ENCODE measurements around the gene GLYATL1B. TPM values are rescaled to one million over a fixed set of nuclear protein-coding genes. Genes with fewer than 3 reads are reported as not detected.
A peak's percentile ranks its signal among the peaks of the same experiment; 100 is the strongest.
"Not testable (repeated sequence)": the region's sequence is repeated elsewhere in the genome, so short reads cannot be mapped to it uniquely, and the experiment has no call there.

GLYATL1B gene
- total and polyA plus RNA-seq, 10 donors = not detected

DNA sequence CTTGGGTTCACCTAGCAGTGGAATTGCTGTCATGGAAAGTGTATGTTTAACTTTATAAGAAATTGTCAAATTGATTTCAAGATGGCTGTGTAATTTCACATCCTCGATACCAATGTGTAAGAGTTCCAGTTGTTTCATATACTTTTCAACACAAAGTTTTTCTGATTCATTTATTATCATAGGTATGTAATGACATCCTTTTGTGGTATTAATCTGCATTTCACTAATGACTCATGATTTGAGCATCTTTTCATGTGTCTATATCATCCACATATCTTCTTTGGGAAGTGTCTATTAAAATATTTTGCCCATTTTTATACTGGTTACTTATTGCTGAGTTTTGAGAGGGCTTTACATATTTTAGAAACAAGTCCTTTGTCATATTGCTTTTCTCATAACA lies 17.0 kb upstream of the GLYATL1B start:
- WGBS, 5 donors = 65 to 86% (median 74%) methylated on average over 1 of the region's 1 CpG
- Histone ChIP-seq H3K4me3 (no peak overlapping the region), H3K36me3 (no peaks in the 10 kb centered on the region), H3K4me1 (no peaks in the 10 kb centered on the region), H3K27ac (no peak overlapping the region), H3K9me3 (peaks cover 0 to 8% (median 4%) of the 10 kb centered on the region in 8 donors), H3K27me3 (replicated peaks in 1 of 7) (peaks cover 0 to under 1% (median 0%) of the 10 kb centered on the region in 7 donors)
- no peak for DNase-seq
- intact Hi-C loops (cut with DNase I; ENCODE audit: low total_unique reads) = no loop called here
- no peak for TF ChIP-seq CTCF (IDR thresholded peaks at IDR 0.05 in 8 of 11, conservative IDR thresholded peaks at IDR 0.05 in 3 of 11)
- no peak for TF ChIP-seq POLR2A (IDR thresholded peaks at IDR 0.05)
- TF ChIP-seq POLR2AphosphoS5 (IDR thresholded peaks at IDR 0.05) = no peak

GRCh38 chr11:59076876-59077571 lies 9.1 kb upstream of the GLYATL1B start:
- DNase-seq = peak; percentile 78
- 53 to 66% (median 58%) methylated on average over 8 of the region's 8 CpGs for WGBS, 5 donors
- Histone ChIP-seq H3K4me3 (no peak overlapping the region), H3K4me1 (peaks cover 0 to 29% (median 6%) of the 10 kb centered on the region in 6 donors), H3K27ac (peak overlapping the region in 6 of 8 donors; percentile 23 to 82 (median 63)), H3K9me3 (peaks cover 0 to 10% (median 5%) of the 10 kb centered on the region in 8 donors), H3K36me3 (no peaks in the 10 kb centered on the region), H3K27me3 (replicated peaks in 1 of 7) (peaks cover 0 to 14% (median 0%) of the 10 kb centered on the region in 7 donors)
- intact Hi-C loops (cut with DNase I; ENCODE audit: low total_unique reads) = no loop called here
- TF ChIP-seq CTCF (IDR thresholded peaks at IDR 0.05 in 8 of 11, conservative IDR thresholded peaks at IDR 0.05 in 3 of 11) (no peak), POLR2AphosphoS5 (IDR thresholded peaks at IDR 0.05) (peak in 1 of 3 donors; percentile 29), POLR2A (IDR thresholded peaks at IDR 0.05) (no peak)

GRCh38 chr11:59078435-59078834 lies 7.7 kb upstream of the GLYATL1B start:
- 28 to 44% (median 34%) methylated on average over 2 of the region's 2 CpGs for WGBS, 5 donors
- no peak for TF ChIP-seq POLR2A (IDR thresholded peaks at IDR 0.05)
- no peak for TF ChIP-seq CTCF (IDR thresholded peaks at IDR 0.05 in 8 of 11, conservative IDR thresholded peaks at IDR 0.05 in 3 of 11)
- no peak for TF ChIP-seq POLR2AphosphoS5 (IDR thresholded peaks at IDR 0.05)

DNA sequence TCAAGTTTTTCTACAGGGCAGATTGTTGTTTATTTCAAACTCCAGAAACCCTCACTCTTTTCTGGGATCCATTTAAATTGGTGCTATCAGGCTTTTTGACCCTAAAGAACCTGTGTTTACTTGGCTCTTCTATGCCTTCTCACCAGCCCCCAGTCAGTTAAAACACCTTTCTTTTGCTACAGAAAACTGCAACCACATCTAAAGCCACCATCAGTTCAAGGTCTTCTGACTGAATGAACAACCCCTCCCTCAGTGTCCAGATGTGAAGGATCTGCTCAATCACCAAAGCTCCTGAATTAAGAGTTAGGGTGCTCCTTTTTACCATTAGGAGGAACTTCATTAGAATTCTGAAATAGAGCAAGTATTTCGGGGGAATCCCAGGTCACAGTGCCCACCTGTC lies 7.0 kb upstream of the GLYATL1B start:
- peaks cover 0 to 4% (median under 1%) of the 10 kb centered on the region in 8 donors for H3K9me3 ChIP-seq
- no peaks in the 10 kb centered on the region for H3K36me3 ChIP-seq
- H3K27me3 ChIP-seq (replicated peaks in 1 of 7) = peaks cover 0 to 14% (median 0%) of the 10 kb centered on the region in 7 donors
- intact Hi-C loops (cut with DNase I; ENCODE audit: low total_unique reads) = no loop called here
- no peak for DNase-seq
- WGBS, 5 donors = 76 to 92% (median 84%) methylated on average over 1 of the region's 1 CpG
- H3K27ac ChIP-seq = peak overlapping the region in 7 of 8 donors; percentile 10 to 82 (median 60)
- no peak overlapping the region for H3K4me3 ChIP-seq
- peaks cover 0 to 29% (median 6%) of the 10 kb centered on the region in 6 donors for H3K4me1 ChIP-seq
- no peak for TF ChIP-seq POLR2AphosphoS5 (IDR thresholded peaks at IDR 0.05)

More at GRCh38 chr11:59078435-59078834, 7.7 kb upstream of the GLYATL1B start:
- H3K27me3 ChIP-seq (replicated peaks in 1 of 7) = peaks cover 0 to 14% (median 0%) of the 10 kb centered on the region in 7 donors
- H3K27ac ChIP-seq = peak overlapping the region in 7 of 8 donors; percentile 10 to 82 (median 60)
- no peak overlapping the region for H3K4me3 ChIP-seq
- intact Hi-C loops (cut with DNase I; ENCODE audit: low total_unique reads) = no loop called here
- no peaks in the 10 kb centered on the region for H3K36me3 ChIP-seq
- no peak for DNase-seq
- peaks cover 0 to 29% (median 6%) of the 10 kb centered on the region in 6 donors for H3K4me1 ChIP-seq
- peaks cover 0 to 10% (median 5%) of the 10 kb centered on the region in 8 donors for H3K9me3 ChIP-seq

- Histone ChIP-seq H3K27me3 (replicated peaks in 1 of 7) (peaks cover 0 to 14% (median 0%) of the 10 kb centered on the region in 7 donors), H3K4me1 (peaks cover 0 to 29% (median 6%) of the 10 kb centered on the region in 6 donors)
- H3K9me3 ChIP-seq; DNase-seq; H3K27ac ChIP-seq; H3K36me3 ChIP-seq; intact Hi-C loops (cut with DNase I; ENCODE audit: low total_unique reads); H3K4me3 ChIP-seq: not testable (repeated sequence)
- WGBS, 5 donors = 87 to 100% (median 93%) methylated on average over 1 to 2 of the region's 2 CpGs
These were observed 5.7 kb upstream of the GLYATL1B start for GRCh38 chr11:59080421-59080820.

DNA sequence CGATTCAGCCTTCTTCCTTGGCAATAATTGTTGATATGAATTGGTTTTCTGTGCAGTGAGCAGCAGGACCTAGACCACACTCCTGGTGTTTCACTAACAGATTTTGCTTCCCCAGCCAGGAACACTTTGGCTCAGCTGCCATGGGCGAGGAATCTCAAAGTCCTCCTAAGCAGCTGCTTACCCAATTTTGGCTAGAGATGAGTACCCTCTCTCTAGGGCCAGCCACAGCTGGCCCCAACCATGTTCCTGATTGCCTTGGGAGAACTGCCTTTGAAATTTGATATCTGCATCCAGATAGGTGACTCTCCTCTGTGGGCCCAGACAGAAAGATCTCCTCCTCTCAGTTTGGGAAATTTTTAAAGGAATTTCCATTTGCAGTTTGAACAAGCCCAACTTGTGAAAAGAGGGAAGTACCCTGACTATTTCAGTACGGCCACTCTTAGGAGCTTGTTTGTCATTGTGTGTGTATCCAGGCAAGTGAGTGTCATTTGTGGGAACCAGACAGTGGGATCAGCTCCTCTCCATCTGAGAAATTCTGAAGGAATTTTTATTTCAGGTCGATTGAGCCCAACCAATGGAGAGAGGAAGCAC lies 4.6 kb upstream of the GLYATL1B start:
- 54 to 72% (median 71%) methylated on average over 4 of the region's 4 CpGs for WGBS, 5 donors

More for the DNA sequence above, 4.6 kb upstream of the GLYATL1B start:
- intact Hi-C loops (cut with DNase I; ENCODE audit: low total_unique reads); H3K27me3 ChIP-seq (replicated peaks in 1 of 7); H3K27ac ChIP-seq; H3K36me3 ChIP-seq; H3K4me3 ChIP-seq; H3K9me3 ChIP-seq; DNase-seq: not testable (repeated sequence)
- H3K4me1 ChIP-seq = peaks cover 0 to 29% (median 6%) of the 10 kb centered on the region in 6 donors
